NT2/D1 (cell line): ENCODE measurements around the gene KREMEN2.

Experiments
- DNase-seq: peaks from one replicate; pipeline ENCODE4 v3.0.0-alpha.2; 2011; ENCODE audit warnings: low read depth, low spot score
- H3K27me3 ChIP-seq: 2 replicates; pipeline ENCODE4 v1.6.0; 2011; ENCODE audit warnings: mild to moderate bottlenecking; ENCODE audit not compliant: insufficient read length, insufficient read depth
- H3K36me3 ChIP-seq: 2 replicates; pipeline ENCODE4 v1.6.1; 2011; ENCODE audit warnings: mild to moderate bottlenecking, low read length, mixed read lengths; ENCODE audit not compliant: insufficient read depth, insufficient read length
- H3K4me1 ChIP-seq: 2 replicates; pipeline ENCODE4 v1.5.1; 2011; ENCODE audit not compliant: insufficient read depth, insufficient read length
- H3K4me3 ChIP-seq: 2 replicates; pipeline ENCODE4 v1.5.1; 2011; ENCODE audit warnings: low read depth; ENCODE audit not compliant: insufficient read length
- H3K9ac ChIP-seq: 2 replicates; pipeline ENCODE4 v1.6.0; 2011; ENCODE audit warnings: low read depth; ENCODE audit not compliant: insufficient read length
- H3K9me3 ChIP-seq: 2 replicates; pipeline ENCODE4 v1.5.1; 2011; ENCODE audit warnings: mild to moderate bottlenecking, low read length; ENCODE audit not compliant: insufficient read depth
- SUZ12 ChIP-seq: IDR thresholded peaks from 2 replicates; pipeline ENCODE4 v1.6.1; 2011; ENCODE audit not compliant: insufficient read length, insufficient read depth; ENCODE audit errors: extremely low read depth
- YY1 ChIP-seq: IDR thresholded peaks from 2 replicates; pipeline ENCODE4 v1.6.1; 2011; ENCODE audit not compliant: insufficient read length, insufficient read depth
- ZNF274 ChIP-seq: IDR thresholded peaks from 2 replicates; pipeline ENCODE4 v1.6.1; 2011; ENCODE audit warnings: mild to moderate bottlenecking, low read depth, low read length

The KREMEN2 gene

GRCh38 chr16:3008690-3009037 is 44.6 kb downstream of the KREMEN2 start:
- no peak for DNase-seq
- Histone ChIP-seq H3K9me3 (no peaks in the 10 kb centered on the region), H3K27me3 (peaks cover 33% of the 10 kb centered on the region), H3K9ac (peak overlapping the region; percentile 26), H3K36me3 (peaks cover 4% of the 10 kb centered on the region), H3K4me1 (peaks cover 34% of the 10 kb centered on the region), H3K4me3 (peak overlapping the region; percentile 27)
- TF ChIP-seq ZNF274 = no peak
- TF ChIP-seq YY1 = no peak
- TF ChIP-seq SUZ12 = no peak

GRCh38 chr16:3009568-3010390 is 45.7 kb downstream of the KREMEN2 start:
- no peaks in the 10 kb centered on the region for H3K9me3 ChIP-seq
- H3K36me3 ChIP-seq = peaks cover 15% of the 10 kb centered on the region
- peak overlapping the region; percentile 36 for H3K4me3 ChIP-seq
- TF ChIP-seq YY1 = no peak
- H3K4me1 ChIP-seq = peaks cover 42% of the 10 kb centered on the region
- peak overlapping the region; percentile 79 for H3K9ac ChIP-seq
- no peak for DNase-seq
- H3K27me3 ChIP-seq = peaks cover 33% of the 10 kb centered on the region

GRCh38 chr16:3010510-3010909 is 46.4 kb downstream of the KREMEN2 start:
- Histone ChIP-seq H3K36me3 (peaks cover 23% of the 10 kb centered on the region), H3K4me1 (peaks cover 44% of the 10 kb centered on the region), H3K9me3 (no peaks in the 10 kb centered on the region), H3K4me3 (no peak overlapping the region), H3K9ac (peak overlapping the region; percentile 79), H3K27me3 (peaks cover 33% of the 10 kb centered on the region)
- no peak for DNase-seq
- TF ChIP-seq SUZ12 (no peak), YY1 (no peak), ZNF274 (no peak)

- peak overlapping the region; percentile 24 for H3K9ac ChIP-seq
- peaks cover 25% of the 10 kb centered on the region for H3K27me3 ChIP-seq
- H3K36me3 ChIP-seq = peaks cover 35% of the 10 kb centered on the region
- H3K4me3 ChIP-seq = no peak overlapping the region
- no peak for DNase-seq
- no peak for TF ChIP-seq YY1
- TF ChIP-seq ZNF274 = no peak
- no peak for TF ChIP-seq SUZ12
- H3K9me3 ChIP-seq = no peaks in the 10 kb centered on the region
- peaks cover 32% of the 10 kb centered on the region for H3K4me1 ChIP-seq
Measured at GRCh38 chr16:3012246-3012645, 48.2 kb downstream of the KREMEN2 start.

GRCh38 chr16:3012828-3013420 is 48.8 kb downstream of the KREMEN2 start, which contains the start of gene CLDN9:
CLDN9 (plus strand) TSS chr16:3012923; CDS start chr16:3013363, 440 bp downstream.
- peak within 1 kb of the TSS; percentile 54 for H3K9ac ChIP-seq
- peaks cover 20% of the 10 kb centered on the region for H3K27me3 ChIP-seq
- H3K4me3 ChIP-seq = no peak within 1 kb of the TSS
- H3K9me3 ChIP-seq = no peaks in the 10 kb centered on the region
- TF ChIP-seq ZNF274 (no peak), YY1 (no peak), SUZ12 (no peak)
- peaks cover 35% of the 10 kb centered on the region for H3K36me3 ChIP-seq
- H3K4me1 ChIP-seq = peaks cover 25% of the 10 kb centered on the region
- no peak for DNase-seq

GRCh38 chr16:3013491-3013951 is 49.4 kb downstream of the KREMEN2 start:
- Histone ChIP-seq H3K9me3 (no peaks in the 10 kb centered on the region), H3K4me3 (no peak overlapping the region), H3K4me1 (peaks cover 24% of the 10 kb centered on the region), H3K27me3 (peaks cover 20% of the 10 kb centered on the region), H3K36me3 (peaks cover 35% of the 10 kb centered on the region), H3K9ac (peak overlapping the region; percentile 54)
- DNase-seq = no peak
- TF ChIP-seq SUZ12 (no peak), ZNF274 (no peak), YY1 (no peak)

GRCh38 chr16:3013998-3014690 is 50.1 kb downstream of the KREMEN2 start:
- H3K4me3 ChIP-seq = no peak overlapping the region
- H3K4me1 ChIP-seq = peaks cover 22% of the 10 kb centered on the region
- H3K9me3 ChIP-seq = no peaks in the 10 kb centered on the region
- H3K27me3 ChIP-seq = peaks cover 20% of the 10 kb centered on the region
- H3K36me3 ChIP-seq = peaks cover 35% of the 10 kb centered on the region
- no peak for TF ChIP-seq SUZ12
- TF ChIP-seq YY1 = no peak
- TF ChIP-seq ZNF274 = no peak
- DNase-seq = no peak
- no peak overlapping the region for H3K9ac ChIP-seq
